HG02678 (cell line): Measurements from ENCODE around the gene ADAM23.

Experiments used
- ATAC-seq: cut with Tn5 transposase; IDR thresholded peaks from one replicate; pipeline ENCODE4 v1.9.1; 2021; ENCODE audit warnings: mild to moderate bottlenecking, moderate library complexity; ENCODE audit not compliant: unreplicated experiment

The ADAM23 gene

DNA sequence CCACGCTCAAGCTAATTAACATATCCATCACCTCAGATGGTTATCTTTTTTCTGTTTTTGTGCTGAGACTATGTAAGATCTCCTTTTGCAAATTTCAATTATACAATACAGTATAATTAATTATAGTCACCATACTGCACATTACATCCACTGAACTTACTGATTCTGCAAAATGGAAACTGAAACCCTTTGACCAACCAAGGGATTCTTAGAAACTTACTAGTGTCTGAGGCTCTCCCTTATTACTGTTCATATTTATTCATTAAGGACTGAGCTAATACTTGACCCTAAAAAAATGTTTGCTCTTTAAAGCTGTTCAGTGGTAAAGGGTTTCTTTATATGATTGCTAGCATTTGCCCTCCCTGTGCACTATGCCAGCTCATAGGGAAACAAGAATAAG lies 50.7 kb downstream of the ADAM23 start:
- ATAC-seq = no peak

DNA sequence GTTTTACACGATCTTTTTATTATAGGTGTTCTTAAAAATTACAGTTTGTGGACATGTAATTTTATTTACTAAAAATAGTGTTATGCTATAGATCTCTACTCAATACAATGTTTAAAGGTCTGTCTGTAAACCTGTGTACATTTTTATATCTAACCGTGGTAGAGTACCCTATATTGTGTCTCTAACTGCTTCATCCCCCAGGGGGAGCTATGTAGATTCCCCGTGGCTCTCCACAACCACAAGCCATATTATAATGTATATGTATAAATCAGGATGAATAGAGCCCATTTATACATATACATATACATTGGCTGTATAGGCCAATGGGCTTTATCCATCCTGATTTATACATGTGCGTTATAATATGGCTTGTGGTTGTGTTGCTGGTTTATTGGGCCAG lies 59.4 kb downstream of the ADAM23 start:
- ATAC-seq = no peak

DNA sequence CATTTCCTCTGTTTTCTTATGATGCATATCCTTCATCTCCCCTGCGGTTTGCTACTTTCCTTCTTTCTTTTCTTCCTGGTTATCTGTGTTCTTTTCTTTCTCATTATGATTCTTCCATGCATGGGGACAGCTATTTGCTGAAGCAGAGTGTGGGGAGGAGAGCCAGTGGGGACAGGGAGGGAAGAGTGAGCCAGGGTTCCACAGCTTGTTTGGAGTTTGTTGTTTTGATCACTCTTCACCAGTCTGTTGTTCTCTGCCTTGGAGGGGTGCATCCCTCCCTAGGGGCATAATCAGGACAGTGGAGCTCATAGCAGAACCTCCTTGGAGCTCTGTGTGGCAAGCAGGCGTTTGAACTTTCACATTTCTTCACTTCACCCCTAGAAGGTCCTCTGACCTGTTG lies 68.0 kb downstream of the ADAM23 start:
- ATAC-seq = no peak

DNA sequence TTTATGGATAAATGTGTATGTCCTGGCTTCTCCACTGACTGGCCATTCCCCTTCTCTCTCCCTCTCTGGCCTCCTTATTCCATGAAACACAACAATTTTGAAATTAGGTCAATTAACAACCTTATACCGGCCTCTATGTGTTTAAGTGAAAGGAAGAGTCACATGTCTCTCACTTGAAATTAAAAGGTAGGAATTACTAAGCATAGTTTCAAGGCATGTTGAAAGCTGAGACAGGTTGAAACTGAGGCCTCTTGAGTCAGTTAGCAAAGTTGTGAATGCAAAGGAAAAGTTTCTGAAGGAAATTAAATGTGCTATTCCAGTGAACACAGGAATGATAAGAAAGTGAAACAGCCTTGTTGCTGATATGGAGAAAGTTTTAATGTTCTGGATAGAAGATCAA lies 69.7 kb downstream of the ADAM23 start:
- ATAC-seq = no peak

DNA sequence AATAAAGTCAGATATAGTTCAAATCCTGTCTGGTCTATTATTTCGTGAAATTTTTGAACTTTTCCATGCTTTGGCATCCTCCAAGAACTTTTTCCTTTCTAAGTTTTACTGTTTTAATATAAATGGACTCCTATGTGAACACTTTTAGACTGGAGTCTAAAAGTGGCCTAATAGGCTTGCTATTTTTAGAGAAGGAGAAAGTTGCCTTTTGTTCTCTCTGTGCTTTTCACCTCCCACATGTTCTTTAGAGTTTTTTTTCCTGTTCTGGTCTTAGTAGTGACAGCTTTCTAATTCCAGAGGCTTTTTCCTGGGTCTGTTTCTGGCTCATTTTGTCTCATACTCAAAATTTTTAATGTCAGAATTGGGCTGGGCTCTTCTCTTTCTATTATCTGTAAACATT lies 72.2 kb downstream of the ADAM23 start:
- no peak for ATAC-seq

DNA sequence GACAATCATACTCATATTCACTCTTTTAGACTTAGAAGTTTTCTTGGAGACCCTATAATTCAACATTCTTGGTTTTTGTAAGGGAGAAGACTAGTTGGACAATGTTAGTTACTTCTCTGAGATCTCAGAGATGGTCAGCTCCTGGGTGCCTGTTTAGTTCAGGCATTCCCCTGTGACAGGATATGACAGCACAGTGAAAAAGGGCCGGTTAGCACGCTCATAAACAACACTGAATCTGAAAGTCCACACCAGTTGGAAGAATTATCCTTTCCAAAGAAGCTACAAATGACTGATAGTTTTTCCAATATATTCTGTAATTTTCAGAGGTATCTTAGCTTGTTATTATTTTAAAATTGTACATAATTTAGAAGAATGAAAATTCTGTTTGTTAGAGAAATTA lies 75.7 kb downstream of the ADAM23 start:
- no peak for ATAC-seq

DNA sequence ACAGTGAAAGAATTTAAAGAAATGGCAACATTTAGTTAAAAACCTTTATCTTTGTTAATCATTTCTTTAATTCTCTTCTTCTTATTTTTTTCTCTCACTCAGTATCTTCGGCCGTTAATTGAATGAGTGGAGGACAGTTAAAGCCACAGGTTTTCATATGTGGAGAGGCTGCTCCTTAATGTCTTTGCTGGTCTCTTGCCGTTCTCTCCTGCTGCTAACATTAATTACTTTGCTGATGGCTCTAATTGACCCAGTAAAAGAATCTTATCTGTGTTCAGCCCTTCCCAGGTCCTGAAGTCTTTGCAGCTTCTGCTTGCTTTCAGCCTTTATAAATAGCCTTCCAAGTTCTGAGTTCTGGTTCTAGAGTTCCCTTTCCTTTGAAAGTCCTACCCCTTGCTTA lies 77.1 kb downstream of the ADAM23 start:
- no peak for ATAC-seq

DNA sequence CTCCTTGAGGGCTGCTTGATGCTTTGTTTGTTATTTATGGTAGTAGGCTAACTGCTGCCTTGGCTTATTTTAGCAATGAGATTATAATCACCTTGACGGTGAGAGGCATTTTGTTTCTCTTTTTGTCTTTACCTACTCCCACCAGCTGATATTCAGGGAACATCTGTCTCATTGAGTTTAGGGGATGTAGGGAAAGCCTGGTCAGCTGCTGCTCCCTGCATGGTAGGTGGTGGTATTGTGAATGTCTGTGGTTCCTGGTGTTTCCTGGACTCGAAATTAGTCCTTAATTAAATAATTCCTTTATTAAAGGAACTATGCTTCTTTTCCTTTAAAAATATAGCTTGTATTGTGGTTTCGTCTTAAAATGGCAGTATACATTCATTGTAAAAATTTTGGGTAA lies 77.8 kb downstream of the ADAM23 start:
- ATAC-seq = no peak

DNA sequence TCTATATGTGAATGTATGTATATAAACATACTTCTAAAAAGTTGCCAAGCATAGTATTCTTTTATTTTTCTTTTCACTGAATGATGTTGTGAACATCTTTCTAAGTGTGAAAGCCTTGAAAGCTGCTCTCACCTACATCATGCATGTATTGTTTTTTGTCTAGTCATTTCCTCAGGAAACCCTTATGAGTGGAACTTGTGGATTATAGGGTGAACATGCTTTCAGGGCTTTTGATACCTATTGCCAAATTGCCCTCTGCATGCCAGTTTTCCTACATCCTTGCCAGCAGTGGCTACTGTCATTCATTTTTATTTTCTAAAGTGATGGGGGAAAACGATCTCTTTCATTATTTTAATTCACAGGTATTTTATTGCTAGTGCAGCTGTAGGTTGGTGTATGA lies 78.3 kb downstream of the ADAM23 start:
- ATAC-seq = no peak

DNA sequence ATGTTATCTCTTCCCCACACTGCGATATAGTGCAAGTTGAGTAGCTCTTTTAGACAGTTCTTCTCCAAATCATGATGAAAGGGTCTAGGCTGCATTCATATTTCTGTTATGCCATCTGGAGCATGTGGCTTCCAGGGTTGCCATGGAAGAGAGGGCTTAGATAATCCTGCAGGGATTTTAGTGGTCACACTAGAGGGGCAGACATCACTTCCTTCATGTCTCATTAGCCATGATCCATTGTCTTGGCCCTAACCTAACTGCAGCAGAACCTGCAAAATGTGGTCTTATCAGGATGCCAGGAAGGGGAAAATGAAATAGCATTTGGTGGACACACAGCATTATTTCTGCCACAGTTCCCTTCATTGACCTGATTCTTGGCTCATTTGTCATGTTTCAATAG lies 83.1 kb downstream of the ADAM23 start:
- no peak for ATAC-seq

DNA sequence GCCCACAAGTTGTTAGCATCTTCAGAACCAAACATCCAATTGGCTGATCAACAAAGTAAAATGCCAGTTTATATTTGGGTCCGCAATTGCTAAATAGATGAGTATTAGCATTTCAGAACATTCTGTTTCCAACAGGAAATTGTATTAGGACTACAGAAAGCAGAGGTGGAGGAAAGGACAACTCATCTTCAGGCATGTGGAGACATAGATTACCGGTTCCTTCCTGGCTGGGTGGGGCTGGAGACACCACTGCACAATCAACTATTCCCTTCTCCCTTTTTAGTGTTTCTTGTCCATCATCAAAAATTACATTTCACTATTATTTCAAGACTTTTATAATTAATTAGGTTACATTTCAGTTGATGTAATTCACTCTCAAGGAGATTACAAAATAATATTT lies 83.8 kb downstream of the ADAM23 start:
- no peak for ATAC-seq

DNA sequence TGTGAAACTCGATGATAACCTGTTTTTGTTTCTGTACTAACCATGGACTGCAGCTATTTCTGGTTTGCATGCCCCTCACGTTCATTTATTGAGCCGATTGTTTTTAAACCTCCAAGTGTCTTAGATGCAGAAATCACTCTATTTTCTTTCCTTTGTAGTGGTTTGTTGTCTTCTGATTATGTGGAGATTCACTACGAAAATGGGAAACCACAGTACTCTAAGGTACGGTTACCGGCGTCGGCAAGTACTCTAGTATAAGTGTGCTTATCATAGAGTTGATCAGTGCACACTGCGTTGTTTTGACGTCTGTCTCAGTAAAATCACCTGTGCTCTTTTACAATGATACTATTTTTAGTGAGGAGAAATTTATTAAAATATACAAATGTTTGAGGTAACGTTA lies 87.4 kb downstream of the ADAM23 start:
- no peak for ATAC-seq

DNA sequence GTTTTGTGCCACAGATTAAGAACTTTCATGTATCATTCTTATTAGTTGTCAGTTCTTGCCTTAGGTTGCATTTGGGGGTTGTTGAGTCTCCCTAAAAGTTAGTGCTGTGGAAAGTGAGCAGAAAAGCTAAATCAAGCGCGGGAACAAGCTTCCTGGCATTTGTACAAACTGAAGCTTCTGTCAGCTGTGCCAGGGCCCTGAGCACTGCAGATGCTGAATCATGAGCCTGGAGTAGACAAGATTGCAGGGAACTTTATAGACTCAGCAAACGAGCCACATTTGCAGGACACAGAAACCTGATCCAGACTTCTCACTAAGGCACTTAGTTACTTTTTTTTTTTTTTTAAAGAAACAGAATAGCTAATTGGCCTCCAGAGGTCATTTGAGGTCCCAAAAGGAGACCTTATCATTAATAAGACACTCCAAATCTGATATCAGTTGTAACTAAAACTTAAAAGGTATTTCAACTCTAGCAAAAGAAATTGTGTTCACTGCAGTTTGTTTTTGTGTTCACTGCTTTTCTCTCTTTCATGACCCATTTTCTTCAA lies 88.7 kb downstream of the ADAM23 start:
- no peak for ATAC-seq

DNA sequence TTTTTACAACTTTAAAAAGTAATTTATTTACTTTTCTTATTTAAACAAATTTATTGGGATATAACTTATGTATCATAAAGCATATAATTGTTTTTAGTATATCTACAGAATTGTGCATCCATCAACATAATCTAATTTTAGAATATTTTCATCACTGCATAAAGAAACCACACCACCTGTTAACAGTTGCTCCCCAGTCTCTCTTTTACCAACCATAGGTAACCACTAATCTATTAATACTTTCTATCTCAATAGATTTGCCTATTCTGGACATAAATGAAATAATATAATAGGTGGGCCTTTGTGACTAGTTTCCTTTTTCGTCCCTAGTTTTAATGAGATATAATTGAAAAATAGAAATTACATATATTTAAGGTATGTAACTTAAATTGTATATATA lies 90.6 kb downstream of the ADAM23 start:
- no peak for ATAC-seq

DNA sequence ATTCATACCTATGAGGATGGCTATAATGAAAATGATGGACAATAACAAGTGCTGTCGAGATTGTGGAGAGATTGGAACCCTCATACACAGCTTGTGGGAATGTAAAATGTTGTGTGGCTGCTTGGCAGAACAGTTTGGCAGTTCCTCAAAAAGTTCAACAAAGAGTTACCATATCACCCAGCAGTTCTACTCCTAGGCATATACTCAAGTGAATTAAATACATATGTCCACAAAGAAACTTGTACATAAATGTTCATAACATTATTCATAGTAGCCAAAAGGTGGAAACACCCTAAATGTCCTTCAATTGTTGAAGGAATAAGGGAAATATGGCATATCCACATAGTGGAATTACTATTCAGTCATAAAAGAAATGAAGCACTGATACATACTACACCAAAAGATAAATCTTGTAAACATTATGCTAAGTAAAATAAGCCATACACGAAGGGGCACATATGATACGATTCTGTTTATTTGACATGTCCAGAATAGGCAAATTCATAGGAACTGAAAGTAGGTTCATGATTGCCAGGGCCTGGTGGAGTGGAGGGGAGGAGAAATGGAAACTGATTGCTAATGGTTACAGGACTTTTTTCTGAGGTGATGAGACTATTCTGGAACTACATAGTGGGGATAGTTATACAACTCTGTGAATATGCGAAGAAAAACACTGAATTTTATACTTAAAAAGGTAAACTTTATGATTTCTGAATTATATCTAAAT lies 92.1 kb downstream of the ADAM23 start:
- no peak for ATAC-seq

DNA sequence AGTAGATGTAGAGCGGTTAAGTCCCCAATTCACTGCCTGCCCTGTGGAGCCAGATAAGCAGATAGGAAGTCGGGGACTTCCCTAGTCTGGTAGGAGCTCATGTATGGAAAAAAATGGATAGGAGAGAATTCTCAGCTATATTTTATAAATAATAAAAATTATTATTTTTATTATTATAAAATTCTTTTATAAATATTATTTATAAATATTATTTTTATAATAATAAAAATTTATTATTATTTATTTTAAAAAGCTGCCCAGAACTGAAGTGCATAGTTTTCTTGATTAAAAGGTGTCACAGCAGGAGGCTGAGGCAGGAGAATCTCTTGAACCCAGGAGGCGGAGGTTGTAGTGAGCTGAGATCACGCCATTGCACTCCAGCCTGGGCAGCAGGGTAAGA lies 97.4 kb downstream of the ADAM23 start:
- no peak for ATAC-seq

DNA sequence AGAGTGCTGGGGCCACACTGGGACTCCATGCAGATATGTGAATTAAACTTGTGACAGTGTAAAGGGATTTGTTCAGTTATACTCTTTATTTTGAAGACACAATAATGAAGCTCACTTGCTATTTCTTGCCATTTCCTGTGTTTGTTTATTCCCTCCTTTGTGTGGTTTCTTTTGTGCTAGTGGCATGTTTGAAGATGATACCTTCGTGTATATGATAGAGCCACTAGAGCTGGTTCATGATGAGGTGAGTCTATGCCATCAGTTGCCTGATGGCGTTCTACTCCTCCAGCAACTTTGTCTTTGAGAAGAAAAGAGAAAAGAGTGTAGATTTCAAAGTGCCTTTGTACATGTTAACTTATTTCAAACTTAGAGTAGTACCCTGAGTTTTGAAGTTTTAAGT lies 99.7 kb downstream of the ADAM23 start:
- ATAC-seq = no peak

DNA sequence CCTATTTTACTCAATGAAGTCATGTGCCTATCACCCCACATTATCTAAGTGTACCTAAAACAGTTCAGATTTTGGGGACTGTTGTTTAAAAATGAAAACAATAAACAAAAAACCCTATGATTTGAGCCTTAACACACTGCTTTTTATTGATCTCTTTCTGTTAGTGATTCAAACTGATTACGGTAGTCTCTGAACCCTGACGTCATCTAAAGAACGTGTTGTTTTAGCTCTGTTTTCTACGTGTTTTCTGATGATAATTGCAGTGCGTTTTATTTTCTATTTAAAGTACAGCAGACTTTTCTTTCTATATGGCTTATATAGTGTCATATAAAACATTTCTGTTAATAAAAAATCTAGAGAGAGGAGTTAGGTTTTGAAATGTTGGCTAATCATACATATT lies 105.1 kb downstream of the ADAM23 start:
- no peak for ATAC-seq

DNA sequence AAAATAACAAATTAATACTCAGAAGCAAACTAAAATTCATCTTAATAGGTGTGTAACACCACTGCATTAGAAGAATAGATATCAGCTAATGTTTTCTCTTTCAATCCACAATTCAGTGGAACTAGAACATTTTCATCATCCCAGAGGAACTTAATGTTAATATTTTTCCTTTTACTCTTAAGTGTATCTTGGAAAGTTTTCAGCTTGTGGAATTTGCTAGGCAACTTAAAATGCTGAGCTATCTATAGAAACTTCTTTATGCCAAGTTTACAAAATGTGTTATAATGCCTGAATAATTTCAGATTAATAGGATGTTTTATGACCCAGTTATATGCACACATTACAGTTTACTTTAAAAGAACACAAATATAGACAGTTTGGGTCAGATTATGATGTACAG lies 112.4 kb downstream of the ADAM23 start:
- ATAC-seq = no peak

DNA sequence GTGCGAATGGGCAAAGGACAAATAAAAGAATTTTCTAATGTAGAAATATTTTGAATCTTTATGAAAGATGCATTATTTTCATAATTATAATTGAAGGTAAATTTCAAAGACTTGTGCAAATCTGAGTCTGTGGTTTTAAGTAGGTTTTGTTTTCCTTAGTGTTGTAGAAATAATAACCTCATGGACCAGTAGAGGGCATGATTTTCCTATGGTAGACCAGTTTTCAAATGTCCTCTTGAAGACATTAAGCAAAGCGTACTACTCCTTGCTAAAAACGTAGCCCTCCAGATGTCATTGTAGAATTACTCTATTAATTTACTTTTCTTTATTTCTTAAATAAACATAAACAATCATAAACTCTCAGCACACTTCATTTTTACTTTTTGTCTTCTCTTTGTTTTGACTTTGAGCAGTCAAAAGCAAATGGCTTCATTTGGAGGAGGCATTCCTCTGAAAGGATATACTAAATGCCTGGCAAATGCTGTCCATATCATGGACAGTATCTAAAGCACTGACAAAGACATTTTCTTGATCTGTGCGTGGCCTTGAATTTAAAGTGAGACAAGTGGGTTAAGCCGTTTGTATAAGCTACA lies 113.1 kb downstream of the ADAM23 start:
- no peak for ATAC-seq

DNA sequence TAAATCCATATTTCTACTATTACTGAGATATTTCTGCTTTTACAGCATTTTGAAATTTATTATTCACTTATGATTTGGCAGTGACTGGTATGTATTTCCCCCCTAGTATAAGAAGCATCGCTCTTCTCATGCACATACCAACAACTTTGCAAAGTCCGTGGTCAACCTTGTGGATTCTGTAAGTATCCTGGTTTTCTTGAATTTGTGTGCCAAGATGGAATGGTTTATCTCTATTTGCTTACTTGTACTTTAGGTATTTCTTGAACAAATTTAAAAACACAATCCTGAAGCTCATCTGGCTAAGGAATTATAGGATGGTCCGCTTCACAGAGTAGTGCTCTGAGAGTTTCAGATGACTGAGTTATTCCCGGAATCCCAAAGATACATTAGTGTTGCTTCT lies 114.0 kb downstream of the ADAM23 start:
- no peak for ATAC-seq

DNA sequence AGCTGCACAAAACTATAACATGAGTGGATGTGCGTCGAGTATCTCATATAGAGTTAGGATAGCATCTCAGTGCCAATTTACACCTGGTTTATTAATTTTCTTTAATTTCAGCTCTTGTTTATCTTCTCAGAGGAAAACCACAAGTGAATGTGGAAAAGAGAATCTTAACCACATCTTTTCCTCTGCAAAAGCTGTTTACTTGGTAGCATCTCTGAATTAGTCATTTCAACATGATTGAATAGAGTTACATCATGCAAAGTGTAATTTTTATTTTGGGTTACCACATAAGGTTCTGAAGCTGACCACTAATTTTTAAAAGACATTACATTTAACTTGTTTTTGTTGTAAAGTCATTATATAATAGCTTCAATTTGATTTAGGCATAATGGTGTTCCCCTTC lies 115.2 kb downstream of the ADAM23 start:
- ATAC-seq = no peak

DNA sequence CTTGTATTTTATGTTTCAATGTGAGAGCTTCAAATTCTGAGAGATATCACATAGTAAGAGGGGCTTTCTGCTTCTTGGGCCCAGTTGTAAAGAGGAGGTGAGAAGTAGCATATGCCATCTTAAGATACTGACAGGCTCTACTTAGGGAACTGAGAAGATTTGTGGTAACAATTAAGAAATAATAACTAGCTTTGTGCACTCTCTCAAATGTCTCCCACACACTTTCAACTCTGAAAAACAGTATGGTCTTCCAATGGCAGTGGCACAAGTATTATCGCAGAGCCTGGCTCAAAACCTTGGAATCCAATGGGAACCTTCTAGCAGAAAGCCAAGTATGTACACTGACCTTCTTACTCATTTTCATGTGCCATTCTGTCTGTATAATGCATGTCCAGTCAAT lies 118.6 kb downstream of the ADAM23 start:
- no peak for ATAC-seq
